PC-3 (cell line): ENCODE measurements around the gene CASD1.

ENCODE experiments used
- CTCF ChIP-seq: fragments of 300-600 bp; sonication (generic); conservative IDR thresholded peaks from 2 replicates; pipeline ENCODE4 v1.5.1; 2017; ENCODE audit warnings: antibody characterized with exemption, low read depth, mild to moderate bottlenecking, low read length
- EZH2phosphoT487 ChIP-seq: fragments of 300-600 bp; sonication (generic); IDR thresholded peaks from 2 replicates; pipeline ENCODE4 v1.6.1; 2018; ENCODE audit warnings: mild to moderate bottlenecking, antibody characterized with exemption, low read length, borderline replicate concordance

- no peak for TF ChIP-seq CTCF
- TF ChIP-seq EZH2phosphoT487 = no peak
Observed at GRCh38 chr7:94590526-94591162, 81.0 kb downstream of the CASD1 start.
